Esophagus (tissue), 2 donors: Measurements from ENCODE around the gene PNKD. TPM values are rescaled to one million over a fixed set of nuclear protein-coding genes. Genes with fewer than 3 reads are reported as not detected.
A peak's percentile ranks its signal among the peaks of the same experiment; 100 is the strongest.
"Not testable (repeated sequence)": the region's sequence is repeated elsewhere in the genome, so short reads cannot be mapped to it uniquely, and the experiment has no call there.

Experiments
- H3K27ac ChIP-seq, 2 donors: one replicate each; pipeline ENCODE4 v1.5.1; 2013; ENCODE audit warnings: low read depth in 2 of 2, mild to moderate bottlenecking in 2 of 2, inconsistent platforms in 1 of 2, low read length in 1 of 2, moderate library complexity in 1 of 2
- H3K27me3 ChIP-seq, 2 donors: one replicate each; pipeline ENCODE4 v1.6.1; 2013; ENCODE audit warnings: low read length in 2 of 2, control low read depth in 1 of 2, mild to moderate bottlenecking in 1 of 2; ENCODE audit not compliant: insufficient read depth in 2 of 2, control insufficient read depth in 1 of 2
- H3K36me3 ChIP-seq, 2 donors: one replicate each; pipeline ENCODE4 v1.6.1; 2013; ENCODE audit warnings: low read length in 1 of 2; ENCODE audit not compliant: control insufficient read depth in 2 of 2, insufficient read depth in 2 of 2
- H3K4me1 ChIP-seq, 2 donors: one replicate each; pipeline ENCODE4 v1.6.1; 2013; ENCODE audit warnings: low read length in 1 of 2; ENCODE audit not compliant: control insufficient read depth in 2 of 2, insufficient read depth in 2 of 2
- H3K4me3 ChIP-seq, 2 donors: one replicate each; pipeline ENCODE4 v1.5.1; 2013; ENCODE audit warnings: low read length in 2 of 2, mild to moderate bottlenecking in 2 of 2, low read depth in 1 of 2, moderate library complexity in 1 of 2
- H3K9me3 ChIP-seq, 2 donors: one replicate each; pipeline ENCODE4 v1.6.1; 2013; ENCODE audit warnings: mild to moderate bottlenecking in 2 of 2, low read depth in 1 of 2, low read length in 1 of 2, moderate library complexity in 1 of 2; ENCODE audit not compliant: control insufficient read depth in 2 of 2, insufficient read depth in 1 of 2
- WGBS, 2 donors: extraction: QIAGEN DNeasy Blood & Tissue Kit; methylation state at CpG; one replicate each; pipeline ENCODE4 v1.1.7; 2013; 5-methylcytosine and 5-hydroxymethylcytosine counted together
- polyA plus RNA-seq, 2 donors: library from polyadenylated mRNA; stranded (reverse); fragments of 200-250 nt; gene quantifications; one replicate each; pipeline ENCODE4 v1.2.3, GENCODE V29; 2013
- donor health status: healthy with polysubstance abuse.
- donor health status: Bipolar disorder and iron deficiency.

The PNKD gene
- polyA plus RNA-seq, 2 donors: 50.1 to 54.9 TPM

DNA sequence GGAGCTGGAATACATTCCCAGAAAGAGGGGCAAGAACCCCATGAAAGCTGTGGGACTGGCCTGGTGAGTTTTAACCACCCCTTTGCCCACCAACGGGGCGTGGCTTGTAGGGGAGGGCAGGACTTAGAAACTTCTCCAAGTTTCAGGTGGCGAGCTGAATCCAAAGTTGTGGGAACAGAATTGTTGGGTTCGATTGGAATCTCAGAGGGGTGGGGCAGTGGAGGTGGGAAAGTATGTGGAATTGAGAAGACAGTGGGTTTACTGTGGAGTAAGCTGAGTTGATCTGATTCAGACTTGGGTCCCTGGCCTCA is 1.1 kb downstream of the PNKD start:
- no peaks in the 10 kb centered on the region for H3K27me3 ChIP-seq
- H3K9me3 ChIP-seq: no peaks in the 10 kb centered on the region
- H3K27ac ChIP-seq: peak overlapping the region; percentile 87 to 95
- H3K4me1 ChIP-seq: peaks cover 6 to 15% of the 10 kb centered on the region in 2 donors
- H3K36me3 ChIP-seq: peaks cover 14 to 41% of the 10 kb centered on the region in 2 donors
- peak overlapping the region; percentile 69 to 77 for H3K4me3 ChIP-seq
- 26 to 34% methylated on average over 4 of the region's 4 CpGs for WGBS, 2 donors

DNA sequence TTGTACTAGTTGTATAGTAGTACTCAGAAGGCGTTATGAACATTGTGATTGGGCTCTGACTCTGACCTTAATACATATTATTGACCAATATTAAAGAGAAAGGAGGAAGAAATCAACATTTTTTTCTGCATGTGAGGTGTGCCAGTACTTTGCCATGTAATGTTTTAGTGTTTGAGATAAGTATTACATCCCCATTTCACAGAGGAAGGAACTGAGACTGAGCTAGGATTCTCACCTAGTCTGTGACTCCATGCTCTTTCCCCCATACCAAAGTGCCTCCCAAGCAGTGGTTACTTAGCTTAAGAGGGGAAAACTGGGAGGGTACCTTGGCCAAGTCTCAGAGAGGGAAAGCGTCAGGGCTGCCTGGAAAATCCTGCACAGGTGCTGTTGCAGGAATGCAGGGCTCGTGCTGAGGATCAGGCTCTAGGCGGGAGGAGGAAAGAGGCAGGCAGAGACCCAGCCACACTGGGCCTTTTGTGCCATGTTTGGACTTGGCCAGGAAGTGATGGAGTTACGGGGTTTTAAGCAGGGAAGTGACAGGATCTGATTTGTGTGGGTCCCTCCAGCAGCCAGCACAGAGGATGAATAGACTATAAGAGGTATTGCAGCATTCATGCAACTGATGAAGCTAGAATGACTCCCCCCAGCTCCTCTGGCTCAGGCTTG is 1.7 kb downstream of the PNKD start:
- peaks cover 6 to 15% of the 10 kb centered on the region in 2 donors for H3K4me1 ChIP-seq
- no peaks in the 10 kb centered on the region for H3K9me3 ChIP-seq
- H3K27ac ChIP-seq: peak overlapping the region; percentile 87 to 95
- H3K27me3 ChIP-seq: no peaks in the 10 kb centered on the region
- H3K36me3 ChIP-seq: peaks cover 19 to 42% of the 10 kb centered on the region in 2 donors
- peak overlapping the region; percentile 69 to 77 for H3K4me3 ChIP-seq
- 32 to 33% methylated on average over 5 of the region's 5 CpGs for WGBS, 2 donors

DNA sequence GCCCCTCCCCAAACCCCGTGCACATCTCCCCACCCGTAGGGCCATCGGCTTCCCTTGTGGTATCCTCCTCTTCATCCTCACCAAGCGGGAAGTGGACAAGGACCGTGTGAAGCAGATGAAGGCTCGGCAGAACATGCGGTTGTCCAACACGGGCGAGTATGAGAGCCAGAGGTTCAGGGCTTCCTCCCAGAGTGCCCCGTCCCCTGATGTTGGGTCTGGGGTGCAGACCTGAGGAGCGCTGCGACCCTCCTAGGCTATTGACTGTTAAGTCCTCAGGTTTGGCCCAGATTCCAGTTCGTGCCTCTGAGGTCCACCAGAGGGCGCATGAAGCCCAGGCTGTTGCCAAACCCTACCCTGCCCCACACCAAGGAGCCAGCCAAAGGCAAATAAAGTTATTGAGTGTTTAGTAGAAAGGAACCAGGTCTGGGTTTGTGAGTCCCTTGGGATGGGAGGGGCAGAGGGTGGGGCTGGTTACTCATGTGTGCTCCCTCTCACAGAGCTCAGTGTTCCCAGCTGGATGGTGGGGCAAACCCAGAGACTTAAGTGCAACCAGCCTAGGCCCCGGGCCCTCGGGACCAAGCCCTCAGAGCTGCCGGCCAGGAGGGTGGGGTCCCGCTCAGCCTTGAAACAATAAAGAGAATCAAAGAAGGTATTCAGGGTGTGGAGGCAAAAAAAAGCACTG is 2.4 kb downstream of the PNKD start:
- H3K27me3 ChIP-seq: no peaks in the 10 kb centered on the region
- H3K36me3 ChIP-seq: peaks cover 20 to 43% of the 10 kb centered on the region in 2 donors
- H3K4me3 ChIP-seq: peak overlapping the region in 1 of 2 donors; percentile 2
- 14 to 17% methylated on average over 18 of the region's 18 CpGs for WGBS, 2 donors
- H3K9me3 ChIP-seq: no peaks in the 10 kb centered on the region
- peak overlapping the region; percentile 87 to 93 for H3K27ac ChIP-seq
- H3K4me1 ChIP-seq: peaks cover 6 to 17% of the 10 kb centered on the region in 2 donors

DNA sequence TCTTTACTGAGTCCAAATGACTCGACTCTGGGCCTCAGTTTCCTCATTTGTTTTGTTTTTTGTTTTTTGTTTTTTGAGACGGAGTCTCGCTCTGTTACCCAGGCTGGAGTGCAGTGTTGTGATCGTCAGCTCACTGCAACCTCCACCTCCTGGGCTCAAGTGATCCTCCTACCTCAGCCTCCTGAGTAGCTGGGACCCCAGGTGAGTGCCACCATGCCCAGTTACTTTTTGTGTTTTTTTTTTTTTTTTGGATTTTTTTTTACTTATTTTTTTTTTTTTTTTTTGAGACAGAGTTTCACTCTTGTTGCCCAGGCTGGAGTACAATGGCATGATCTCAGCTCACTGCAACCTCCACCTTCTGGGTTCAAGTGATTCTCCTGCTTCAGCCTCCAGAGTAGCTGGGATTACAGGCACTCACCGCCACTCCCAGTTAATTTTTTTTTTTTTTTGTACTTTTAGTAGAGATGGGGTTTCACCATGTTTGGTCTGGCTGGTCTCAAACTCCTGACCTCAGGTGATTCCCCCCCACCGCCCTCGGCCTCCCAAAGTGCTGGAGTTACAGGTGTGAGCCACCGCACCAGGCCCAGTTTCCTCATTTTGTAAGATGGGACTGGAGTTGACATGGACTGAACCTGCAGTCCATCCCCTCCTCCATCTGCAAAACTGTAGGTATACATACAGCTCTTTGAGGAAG is 3.0 kb downstream of the PNKD start:
- H3K27me3 ChIP-seq, H3K4me3 ChIP-seq, H3K9me3 ChIP-seq: not testable (repeated sequence)
- H3K4me1 ChIP-seq: peaks cover 6 to 20% of the 10 kb centered on the region in 2 donors
- H3K27ac ChIP-seq: peak overlapping the region; percentile 87 to 89
- 68 to 74% methylated on average over 8 of the region's 8 CpGs for whole genome bisulfite sequencing, 2 donors
- H3K36me3 ChIP-seq: peaks cover 20 to 49% of the 10 kb centered on the region in 2 donors

DNA sequence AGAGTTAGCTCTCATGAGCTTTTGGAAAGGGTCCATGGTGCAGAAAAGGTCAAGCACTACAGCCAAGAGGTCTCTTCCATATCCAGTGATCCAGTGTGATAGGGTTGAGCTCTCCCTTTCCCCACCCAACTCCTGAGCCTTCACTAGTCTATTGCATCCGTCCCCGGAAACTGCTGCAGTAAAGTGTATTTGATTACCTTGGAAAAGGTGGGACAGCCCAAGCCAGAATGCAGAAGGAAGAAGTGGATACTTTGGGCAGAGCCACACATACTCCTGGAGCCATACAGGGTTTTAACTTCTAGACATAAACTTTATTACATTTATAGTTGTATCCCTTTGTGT is 3.6 kb downstream of the PNKD start:
- WGBS, 2 donors: 81 to 84% methylated on average over 2 of the region's 2 CpGs
- peaks cover 6 to 25% of the 10 kb centered on the region in 2 donors for H3K4me1 ChIP-seq

DNA sequence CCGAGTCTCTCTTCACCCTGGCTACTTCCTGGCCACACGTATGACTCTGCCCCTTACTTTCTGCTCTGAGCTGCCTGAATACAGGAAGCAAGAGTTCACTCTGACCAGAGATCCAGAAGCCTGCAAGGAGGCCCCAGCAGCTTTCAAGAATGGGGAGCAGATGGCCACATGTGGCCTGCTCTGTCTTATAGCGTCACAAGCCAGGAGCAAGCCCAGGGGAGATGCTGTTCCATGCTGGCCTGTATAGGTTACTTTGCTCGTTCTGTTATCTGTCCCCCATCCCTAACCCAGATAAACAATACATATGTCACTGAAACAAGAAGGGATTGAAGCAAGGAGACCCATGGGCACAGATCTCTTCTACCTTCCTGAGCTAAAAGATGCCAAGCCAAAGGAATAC is 4.3 kb downstream of the PNKD start:
- H3K4me1 ChIP-seq: peaks cover 4 to 28% of the 10 kb centered on the region in 2 donors
- peak overlapping the region; percentile 53 to 54 for H3K27ac ChIP-seq
- H3K27me3 ChIP-seq: no peaks in the 10 kb centered on the region
- H3K9me3 ChIP-seq: no peaks in the 10 kb centered on the region
- WGBS, 2 donors: 76 to 77% methylated on average over 4 of the region's 4 CpGs
- peaks cover 24 to 61% of the 10 kb centered on the region in 2 donors for H3K36me3 ChIP-seq
- no peak overlapping the region for H3K4me3 ChIP-seq

More for the DNA sequence above, 3.6 kb downstream of the PNKD start:
- Histone ChIP-seq H3K27ac (peak overlapping the region; percentile 53 to 77), H3K27me3 (no peaks in the 10 kb centered on the region), H3K36me3 (peaks cover 20 to 54% of the 10 kb centered on the region in 2 donors), H3K9me3 (no peaks in the 10 kb centered on the region), H3K4me3 (no peak overlapping the region)

DNA sequence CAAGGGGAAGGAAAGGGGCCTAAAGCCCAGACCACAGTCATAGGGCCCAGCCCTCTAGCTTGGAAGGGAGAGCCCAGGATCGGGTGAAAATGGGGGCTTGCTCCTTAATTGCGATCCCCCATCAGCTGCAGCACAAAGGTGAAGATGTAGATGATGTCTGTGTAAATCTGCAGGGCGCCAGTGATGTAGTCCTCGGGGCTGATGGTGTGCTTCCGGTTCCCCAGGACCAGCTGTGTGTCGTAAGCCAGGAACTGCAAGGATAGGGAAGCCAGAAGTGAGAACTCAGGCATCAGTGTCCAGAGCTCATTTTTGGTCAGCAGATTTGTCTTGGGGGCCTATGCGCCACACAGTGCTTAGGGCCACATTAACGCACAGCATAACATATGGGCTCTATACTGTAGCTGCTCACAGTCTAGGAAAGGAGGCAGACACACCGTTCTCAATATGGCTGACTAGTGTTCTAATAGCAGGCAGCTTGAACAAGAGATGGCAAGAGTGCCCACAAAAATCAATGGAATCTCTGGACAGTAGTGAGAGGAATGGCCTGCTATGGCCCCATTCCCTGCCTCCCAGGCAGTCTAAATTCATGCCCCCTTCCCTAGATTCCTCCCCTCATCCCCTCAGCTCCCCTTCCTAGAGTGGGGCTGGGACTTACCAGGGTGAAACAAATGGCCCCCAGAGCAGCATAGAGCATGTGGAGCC is 5.2 kb downstream of the PNKD start:
- H3K27ac ChIP-seq: peak overlapping the region; percentile 24 to 30
- peaks cover 33 to 70% of the 10 kb centered on the region in 2 donors for H3K36me3 ChIP-seq
- 79 to 89% methylated on average over 9 of the region's 9 CpGs for WGBS, 2 donors
- no peaks in the 10 kb centered on the region for H3K27me3 ChIP-seq
- no peaks in the 10 kb centered on the region for H3K9me3 ChIP-seq
- peaks cover 4 to 30% of the 10 kb centered on the region in 2 donors for H3K4me1 ChIP-seq
- no peak overlapping the region for H3K4me3 ChIP-seq

DNA sequence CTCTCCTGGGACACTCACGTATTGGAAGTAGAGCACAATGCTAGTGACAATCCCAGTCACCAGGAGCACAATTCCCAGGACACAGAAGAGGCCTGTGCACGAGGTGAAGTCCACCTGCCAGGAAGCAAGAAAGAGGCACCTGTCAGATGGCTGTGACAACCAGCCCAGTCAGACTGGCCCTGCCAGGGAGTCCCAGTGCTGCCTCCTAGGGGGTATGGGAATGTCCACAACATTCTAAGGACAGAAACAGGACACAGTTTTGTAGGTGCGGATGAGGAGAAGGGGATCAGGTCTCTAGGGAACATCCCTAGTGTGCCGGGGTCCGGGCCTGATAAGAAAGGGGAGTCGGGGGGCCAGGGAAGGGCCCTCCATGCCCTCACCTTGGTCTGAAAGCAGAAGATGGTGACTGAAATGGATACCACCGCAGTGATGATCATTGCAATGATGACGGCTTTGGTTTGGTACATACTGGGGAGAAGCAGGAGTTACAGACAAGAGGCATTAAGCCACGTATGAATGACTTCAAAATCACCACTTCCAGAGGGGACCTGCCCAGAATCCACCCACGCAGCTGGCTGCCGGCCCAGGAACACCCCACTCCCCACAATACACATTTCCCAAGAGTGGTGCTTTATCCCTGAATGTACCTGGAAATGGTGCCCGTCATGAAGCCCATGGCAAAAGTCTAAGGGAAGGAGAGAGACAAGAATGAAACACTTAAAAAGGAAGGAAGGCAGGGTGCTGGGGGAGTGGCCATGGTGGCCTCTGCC is 6.9 kb downstream of the PNKD start:
- peaks cover 41 to 79% of the 10 kb centered on the region in 2 donors for H3K36me3 ChIP-seq
- peak overlapping the region; percentile 12 to 78 for H3K27ac ChIP-seq
- WGBS, 2 donors: 73 to 81% methylated on average over 12 of the region's 12 CpGs
- H3K27me3 ChIP-seq: no peaks in the 10 kb centered on the region
- H3K4me3 ChIP-seq: no peak overlapping the region
- no peaks in the 10 kb centered on the region for H3K9me3 ChIP-seq
- peaks cover 2 to 32% of the 10 kb centered on the region in 2 donors for H3K4me1 ChIP-seq

DNA sequence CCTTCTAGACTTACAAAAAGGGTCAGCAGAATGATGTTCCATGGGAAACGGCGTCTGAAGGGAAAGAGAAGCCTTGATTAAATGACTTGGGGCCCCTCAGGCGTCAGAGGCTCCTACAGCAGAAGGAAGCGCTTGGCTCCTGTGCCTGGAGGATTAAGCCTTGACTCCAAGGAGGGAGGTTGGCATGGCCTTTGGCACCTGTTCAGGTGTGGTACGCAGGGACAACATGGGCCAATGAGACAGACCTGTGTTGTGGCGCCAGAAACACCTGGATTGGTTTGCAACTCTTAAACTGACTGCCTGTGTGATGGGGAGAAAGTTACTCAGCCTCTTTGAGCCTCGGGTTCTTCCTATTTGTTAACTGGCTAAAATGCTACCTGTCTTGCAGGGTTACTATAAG is 7.6 kb downstream of the PNKD start:
- Histone ChIP-seq H3K27me3 (no peaks in the 10 kb centered on the region), H3K27ac (peak overlapping the region in 1 of 2 donors; percentile 78), H3K4me1 (peaks cover 9 to 36% of the 10 kb centered on the region in 2 donors), H3K9me3 (no peaks in the 10 kb centered on the region), H3K4me3 (no peak overlapping the region), H3K36me3 (peaks cover 41 to 83% of the 10 kb centered on the region in 2 donors)
- WGBS, 2 donors: 53 to 57% methylated on average over 7 of the region's 7 CpGs
